Thyroid gland (tissue), 4 donors: ENCODE results near the gene ABCA6. TPM values are rescaled to one million over a fixed set of nuclear protein-coding genes. Genes with fewer than 3 reads are reported as not detected.

ENCODE experiments used
- DNase-seq, 2 donors: peaks; one replicate each; pipeline ENCODE4 v3.0.0-alpha.2; 2019
- H3K27ac ChIP-seq, 3 donors: fragments of 200-600 bp; sonication (generic); 1 replicate in 2 of 3; 2 replicates in 1 of 3; pipeline ENCODE4 v1.5.1; 2016 to 2019; ENCODE audit warnings: mild to moderate bottlenecking in 1 of 3, moderate library complexity in 1 of 3
- H3K27me3 ChIP-seq: fragments of 200-600 bp; sonication (generic); one replicate; pipeline ENCODE4 v1.5.1; 2019
- H3K36me3 ChIP-seq, 2 donors: fragments of 200-600 bp; sonication (generic); one replicate each; pipeline ENCODE4 v1.5.1; 2016 to 2019
- H3K4me1 ChIP-seq, 2 donors: fragments of 200-600 bp; sonication (generic); one replicate each; pipeline ENCODE4 v1.5.1; 2017 to 2019
- H3K4me3 ChIP-seq, 3 donors: fragments of 200-600 bp; sonication (generic); replicated peaks in 1 of 3; 1 replicate in 2 of 3; 2 replicates in 1 of 3; pipeline ENCODE4 v1.5.1; 2016; ENCODE audit warnings: mild to moderate bottlenecking in 1 of 3
- H3K9me3 ChIP-seq: fragments of 200-600 bp; sonication (generic); one replicate; pipeline ENCODE4 v1.5.1; 2017
- CTCF ChIP-seq, 6 experiments: fragments of 200-600 bp in 3 of 6; fragments of 450-650 bp in 3 of 6; sonication (generic) in 3 of 6; IDR thresholded peaks; one replicate each; pipeline ENCODE4 v1.5.1; 2016 to 2019; ENCODE audit warnings: antibody characterized with exemption in 6 of 6, mild to moderate bottlenecking in 2 of 6, inconsistent platforms in 1 of 6, moderate library complexity in 1 of 6
- POLR2A ChIP-seq, 2 donors: fragments of 450-650 bp; IDR thresholded peaks; one replicate each; pipeline ENCODE4 v1.6.1; 2017; ENCODE audit warnings: antibody characterized with exemption in 2 of 2, mild to moderate bottlenecking in 2 of 2, moderate library complexity in 1 of 2
- WGBS, 2 donors: methylation state at CpG; one replicate each; pipeline ENCODE4 v1.1.5; 2017; 5-methylcytosine and 5-hydroxymethylcytosine counted together
- intact Hi-C: fragments of 100-400 bp; cut with DNase I; formaldehyde crosslinking; loops from one replicate; pipeline ENCODE4 v1.15.1; 2023
- total RNA-seq, 4 donors: library from RNA; depleted of rRNA; stranded (reverse); fragments of >200 nt; gene quantifications; one replicate each; pipeline ENCODE4 v1.2.3, GENCODE V29; 2016

Gene ABCA6
- total RNA-seq, 4 donors from 2014 or later, result 24.3 to 101 (median 64.2) TPM

GRCh38 chr17:69050999-69051775 is 90.5 kb downstream of the ABCA6 start:
- DNase-seq, result no peak
- 82 to 84% methylated on average over 5 of the region's 5 CpGs for WGBS, 2 donors
- H3K27ac ChIP-seq, result no peak overlapping the region
- H3K4me3 ChIP-seq, result no peak overlapping the region
- intact Hi-C loops, result no loop called here
- no peak for TF ChIP-seq CTCF (IDR thresholded peaks at IDR 0.05)
- no peak for TF ChIP-seq POLR2A (IDR thresholded peaks at IDR 0.05)
- H3K4me1 ChIP-seq, result peaks cover 0 to 4% of the 10 kb centered on the region in 2 donors
- no peaks in the 10 kb centered on the region for H3K9me3 ChIP-seq
- H3K27me3 ChIP-seq, result no peaks in the 10 kb centered on the region
- no peaks in the 10 kb centered on the region for H3K36me3 ChIP-seq

- H3K4me1 ChIP-seq, result peaks cover 0 to 4% of the 10 kb centered on the region in 2 donors
- H3K27ac ChIP-seq, result no peak overlapping the region
- peaks cover 0 to 4% of the 10 kb centered on the region in 2 donors for H3K36me3 ChIP-seq
- intact Hi-C loops, result no loop called here
- H3K27me3 ChIP-seq, result no peaks in the 10 kb centered on the region
- TF ChIP-seq POLR2A (IDR thresholded peaks at IDR 0.05), result no peak
- H3K9me3 ChIP-seq, result no peaks in the 10 kb centered on the region
- no peak overlapping the region for H3K4me3 ChIP-seq
- WGBS, 2 donors, result 88 to 91% methylated on average over 2 of the region's 2 CpGs
- DNase-seq, result no peak
Observed at GRCh38 chr17:69048634-69049033, 93.1 kb downstream of the ABCA6 start.

GRCh38 chr17:69047368-69048263 is 94.1 kb downstream of the ABCA6 start:
- WGBS, 2 donors, result 44 to 54% methylated on average over 3 of the region's 3 CpGs
- Histone ChIP-seq H3K4me1 (peaks cover 0 to 4% of the 10 kb centered on the region in 2 donors), H3K36me3 (peaks cover 0 to 10% of the 10 kb centered on the region in 2 donors), H3K9me3 (no peaks in the 10 kb centered on the region), H3K27ac (peak overlapping the region in 1 of 3 donors; percentile 35), H3K4me3 (no peak overlapping the region), H3K27me3 (no peaks in the 10 kb centered on the region)
- DNase-seq, result peak in 1 of 2 donors; percentile 22
- TF ChIP-seq CTCF (IDR thresholded peaks at IDR 0.05), result no peak
- TF ChIP-seq POLR2A (IDR thresholded peaks at IDR 0.05), result no peak
- intact Hi-C loops, result no loop called here

- Histone ChIP-seq H3K9me3 (no peaks in the 10 kb centered on the region), H3K4me1 (peaks cover 0 to 4% of the 10 kb centered on the region in 2 donors), H3K27ac (no peak overlapping the region), H3K27me3 (no peaks in the 10 kb centered on the region), H3K4me3 (no peak overlapping the region), H3K36me3 (peaks cover 0 to 10% of the 10 kb centered on the region in 2 donors)
- no peak for TF ChIP-seq POLR2A (IDR thresholded peaks at IDR 0.05)
- no peak for TF ChIP-seq CTCF (IDR thresholded peaks at IDR 0.05)
- 88 to 89% methylated on average over 4 of the region's 4 CpGs for WGBS, 2 donors
- intact Hi-C loops, result no loop called here
- no peak for DNase-seq
Observed at GRCh38 chr17:69046121-69046807, 95.4 kb downstream of the ABCA6 start.

- intact Hi-C loops, result no loop called here
- Histone ChIP-seq H3K9me3 (no peaks in the 10 kb centered on the region), H3K27ac (no peak overlapping the region), H3K27me3 (no peaks in the 10 kb centered on the region), H3K4me1 (peaks cover 0 to 4% of the 10 kb centered on the region in 2 donors), H3K4me3 (no peak overlapping the region), H3K36me3 (peaks cover 0 to 10% of the 10 kb centered on the region in 2 donors)
- WGBS, 2 donors, result 96 to 97% methylated on average over 2 of the region's 2 CpGs
- TF ChIP-seq POLR2A (IDR thresholded peaks at IDR 0.05) (no peak), CTCF (IDR thresholded peaks at IDR 0.05) (no peak)
- no peak for DNase-seq
Observed at GRCh38 chr17:69045646-69046045, 96.0 kb downstream of the ABCA6 start.
